Measurements from ENCODE around the gene KDELR1.
"Not testable (repeated sequence)": the region's sequence is repeated elsewhere in the genome, so short reads cannot be mapped to it uniquely, and the experiment has no call there.

The KDELR1 gene

DNA sequence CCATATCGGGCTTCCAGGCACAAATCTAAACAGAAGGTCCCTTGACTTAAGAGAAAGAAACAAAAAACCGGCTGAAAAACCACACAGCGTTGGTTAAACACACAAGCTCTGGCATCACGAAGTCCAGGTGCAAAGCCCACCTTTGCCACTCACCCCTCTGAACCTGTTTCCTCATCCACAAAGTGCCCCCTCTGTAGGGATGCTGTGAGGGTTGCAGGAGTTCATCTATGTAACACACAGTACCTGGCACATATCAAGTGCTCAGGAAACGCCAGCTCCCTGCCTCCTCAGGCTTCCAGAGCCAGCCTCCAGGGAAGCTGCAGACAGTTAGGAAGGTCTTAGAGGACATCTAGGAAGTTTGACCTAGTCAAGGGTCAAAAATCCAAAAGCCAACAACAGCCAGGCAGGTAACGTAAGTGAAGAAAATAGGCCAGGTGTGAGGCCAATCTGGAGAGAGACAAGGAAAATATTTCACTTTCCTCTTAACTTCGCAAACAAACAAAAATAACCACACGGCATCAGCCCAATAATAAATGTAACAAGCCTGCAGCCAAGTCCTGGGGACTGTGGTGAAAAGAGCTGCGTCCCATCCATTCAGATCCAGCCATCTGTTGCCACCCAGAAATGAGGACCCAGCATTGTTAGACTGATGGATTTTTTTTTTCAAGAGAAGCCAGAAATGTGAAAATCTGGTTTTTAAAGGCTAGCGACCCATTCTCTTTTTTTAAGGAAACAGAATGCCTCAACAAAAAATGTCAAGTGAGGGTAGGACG lies 10.0 kb downstream of the KDELR1 start:
- intact Hi-C loops (cut with DNase I): no loop called here

DNA sequence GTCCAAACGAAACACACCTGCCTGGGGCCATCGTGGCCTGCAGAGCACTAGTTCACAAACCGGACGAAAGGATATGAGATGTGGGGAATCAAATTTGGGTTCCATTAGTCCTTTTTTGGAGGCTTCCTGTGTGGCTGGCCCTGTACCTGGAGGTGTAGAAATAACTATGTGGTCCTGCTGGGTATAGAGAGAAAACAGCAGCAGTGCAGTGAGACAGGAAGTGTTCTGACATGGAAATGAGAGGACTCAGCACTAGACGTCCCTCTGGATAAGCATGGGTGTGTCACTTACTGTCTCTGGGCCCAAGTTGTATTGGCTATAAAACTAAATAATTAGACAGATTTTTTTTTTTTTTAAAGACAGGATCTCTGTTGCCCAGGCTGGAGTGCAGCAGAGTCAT lies 12.3 kb downstream of the KDELR1 start:
- no peak for DNase-seq
- intact Hi-C loops (cut with DNase I): no loop called here

More for the DNA sequence above, 10.0 kb downstream of the KDELR1 start:
- no peak for DNase-seq

DNA sequence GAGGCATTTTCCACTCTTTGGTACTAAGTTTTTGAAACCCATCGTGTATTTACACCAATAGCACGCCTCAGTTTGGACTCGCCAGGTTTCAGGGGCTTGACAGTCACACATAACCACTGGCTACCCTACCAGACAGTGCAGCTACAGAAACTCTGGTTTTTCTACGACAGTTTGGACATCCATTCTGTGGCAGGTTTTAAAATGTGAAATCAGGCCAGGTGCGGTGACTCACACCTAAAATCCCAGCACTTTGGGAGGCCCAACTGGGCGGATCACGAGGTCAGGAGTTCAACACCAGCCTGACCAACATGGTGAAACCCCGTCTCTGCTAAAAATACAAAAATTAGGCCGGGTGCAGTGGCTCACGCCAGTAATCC lies 13.2 kb downstream of the KDELR1 start:
- intact Hi-C loops (cut with DNase I): no loop called here
- DNase-seq: no peak

DNA sequence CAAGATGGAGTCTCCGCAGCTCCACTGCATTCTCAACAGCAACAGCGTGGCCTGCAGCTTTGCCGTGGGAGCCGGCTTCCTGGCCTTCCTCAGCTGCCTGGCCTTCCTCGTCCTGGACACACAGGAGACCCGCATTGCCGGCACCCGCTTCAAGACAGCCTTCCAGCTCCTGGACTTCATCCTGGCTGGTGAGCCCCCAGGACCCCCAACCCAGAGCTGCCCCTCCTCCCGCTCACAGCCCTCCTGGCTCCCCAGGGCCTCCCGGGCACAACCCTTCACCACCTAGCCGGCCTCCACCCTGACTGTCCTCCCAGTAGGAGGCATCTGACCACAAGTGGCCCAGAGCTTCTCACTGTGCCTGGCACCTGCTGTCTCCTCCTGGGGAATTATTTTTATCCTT lies 17.8 kb downstream of the KDELR1 start:
- intact Hi-C loops (cut with DNase I): no loop called here
- DNase-seq: no peak

DNA sequence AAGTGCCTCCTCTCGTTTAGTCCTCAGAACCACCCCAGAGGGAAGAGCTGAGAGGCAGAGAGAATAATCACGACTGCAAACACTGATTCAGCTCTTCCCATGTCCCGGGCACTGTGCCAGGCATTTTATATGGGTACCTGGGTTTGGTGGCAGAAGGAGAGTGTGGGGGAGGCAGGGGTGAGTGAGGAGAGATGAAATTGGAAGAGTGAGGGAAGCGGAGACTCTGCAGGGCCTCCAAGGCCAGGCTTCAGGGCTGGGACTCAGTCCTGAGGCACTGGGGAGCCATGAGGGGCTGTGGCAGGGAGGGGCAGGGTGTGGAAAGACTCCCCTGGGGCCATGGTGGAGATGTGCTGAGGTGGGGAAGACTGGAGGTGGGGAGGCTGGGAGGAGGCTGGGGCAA lies 18.4 kb downstream of the KDELR1 start:
- DNase-seq: peak; percentile 30 to 92 (median 72)
- intact Hi-C loops (cut with DNase I): no loop called here

DNA sequence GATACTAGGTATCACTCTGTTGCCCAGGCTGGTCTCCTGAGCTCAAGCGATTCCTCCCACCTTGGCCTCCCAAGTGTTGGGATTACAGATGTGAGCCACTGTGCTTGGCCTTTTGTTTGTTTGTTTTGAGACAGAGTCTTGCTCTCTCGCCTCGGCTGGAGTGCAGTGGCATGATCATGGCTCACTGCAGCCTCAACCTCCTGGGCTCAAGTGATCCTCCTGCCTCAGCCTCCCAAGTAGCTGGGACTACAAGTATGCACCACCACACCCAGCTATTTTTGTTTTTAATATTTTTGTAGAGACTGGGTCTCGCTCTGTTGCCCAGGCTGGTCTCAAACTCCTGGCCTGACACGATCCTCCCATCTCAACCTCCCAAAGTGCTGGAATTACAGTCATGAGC lies 19.6 kb downstream of the KDELR1 start:
- intact Hi-C loops (cut with DNase I): not testable (repeated sequence)

DNA sequence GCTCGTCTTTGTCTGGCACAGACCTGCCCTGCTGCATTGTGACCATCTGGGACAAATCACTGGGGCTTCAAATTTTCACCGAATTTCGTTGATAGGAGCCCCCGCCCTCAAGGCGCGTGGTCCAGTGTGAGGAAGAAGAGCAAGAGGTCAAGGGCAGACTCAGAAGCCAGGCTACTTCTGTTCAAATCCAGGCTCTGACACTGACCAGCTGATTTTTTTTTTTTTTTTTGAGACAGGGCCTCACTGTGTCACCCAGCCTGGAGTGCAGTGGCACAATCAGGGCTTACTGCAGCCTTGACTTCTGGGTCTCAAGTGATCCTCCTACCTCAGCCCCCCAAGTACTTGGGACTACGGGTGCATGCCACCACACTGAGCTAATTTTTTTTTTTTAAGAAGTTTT lies 20.0 kb downstream of the KDELR1 start:
- DNase-seq: no peak
- intact Hi-C loops (cut with DNase I): no loop called here

More for the DNA sequence above, 19.6 kb downstream of the KDELR1 start:
- DNase-seq: not testable (repeated sequence)

DNA sequence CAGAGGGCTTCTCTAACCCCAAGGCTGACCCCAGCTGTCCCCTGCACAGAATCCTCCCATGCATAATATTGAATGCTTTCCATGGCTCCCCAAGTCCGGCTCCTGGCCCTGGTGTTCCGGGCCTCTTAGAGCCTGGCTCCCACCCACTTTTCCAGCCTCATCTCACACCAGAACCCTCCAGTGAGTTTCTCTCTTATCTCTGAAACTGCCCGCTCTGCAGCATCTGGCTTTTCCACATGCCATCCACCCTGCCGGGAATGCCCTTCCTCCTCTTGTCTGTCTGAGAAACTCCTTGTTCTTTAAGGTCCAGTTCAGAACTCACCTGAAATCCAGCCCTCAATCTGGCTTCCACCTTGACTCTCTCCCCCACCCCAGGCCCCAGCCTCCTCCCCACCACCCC lies 20.4 kb downstream of the KDELR1 start:
- intact Hi-C loops (cut with DNase I): no loop called here
- DNase-seq: no peak

DNA sequence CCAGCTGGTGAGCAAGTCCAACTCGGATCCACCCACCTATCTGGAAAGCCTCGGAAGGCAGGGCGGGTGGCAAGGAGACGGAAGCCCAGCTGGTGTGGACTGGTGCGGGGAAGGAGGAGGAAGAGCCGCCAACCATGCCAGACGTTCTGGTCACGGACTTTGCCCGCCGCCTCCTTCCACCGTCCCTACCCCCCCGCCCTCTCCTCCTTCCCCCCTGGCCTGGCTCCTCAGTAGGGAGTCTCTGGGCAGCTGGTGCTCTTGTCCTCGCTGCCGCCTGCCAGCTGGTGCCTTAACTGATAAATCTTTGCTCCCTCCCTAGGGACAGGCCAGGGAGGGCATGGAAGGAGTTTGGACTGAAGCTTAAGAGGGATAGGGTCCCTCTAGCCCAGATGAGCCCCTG lies 22.4 kb downstream of the KDELR1 start:
- intact Hi-C loops (cut with DNase I): no loop called here
- no peak for DNase-seq

DNA sequence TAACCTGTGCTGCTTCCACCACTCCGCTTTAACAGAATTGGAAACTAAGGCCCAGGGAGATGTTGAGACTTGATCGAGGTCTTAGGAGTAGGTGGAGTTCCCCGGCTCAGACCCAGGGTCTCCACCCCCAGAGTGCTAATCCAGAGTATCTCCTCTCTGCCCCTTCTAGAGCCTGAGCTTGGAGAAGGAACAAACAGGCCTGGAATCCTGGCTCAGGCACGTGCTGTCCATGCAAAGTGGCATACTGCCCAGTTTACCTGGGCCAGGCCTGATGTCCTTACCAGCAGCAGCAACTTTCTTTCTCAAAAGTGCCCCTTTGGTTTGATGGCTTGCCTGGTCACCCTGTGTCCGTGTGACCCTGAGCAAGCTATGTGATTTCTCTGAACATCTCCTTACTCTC lies 23.5 kb downstream of the KDELR1 start:
- no peak for DNase-seq
- intact Hi-C loops (cut with DNase I): no loop called here

DNA sequence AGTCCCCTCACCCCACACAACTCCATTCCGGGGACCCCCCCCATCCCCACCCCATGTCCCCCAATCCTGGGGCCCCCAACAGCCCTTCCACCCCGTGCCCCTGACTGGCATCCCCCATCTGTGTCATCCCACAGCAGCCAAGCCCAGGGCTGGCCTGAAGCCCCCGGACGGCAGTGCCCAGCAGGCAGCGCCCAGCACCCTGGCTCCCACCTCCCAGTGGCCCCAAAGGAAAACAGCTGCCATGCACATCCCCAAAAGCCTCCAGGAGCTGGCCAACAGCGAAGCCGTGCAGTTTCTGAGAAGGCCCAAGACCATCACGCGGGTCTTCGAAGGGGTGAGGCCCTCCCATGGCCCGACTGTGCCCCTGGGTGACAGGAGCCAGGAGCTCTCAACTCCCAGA lies 25.7 kb downstream of the KDELR1 start:
- no peak for DNase-seq
- intact Hi-C loops (cut with DNase I): no loop called here

DNA sequence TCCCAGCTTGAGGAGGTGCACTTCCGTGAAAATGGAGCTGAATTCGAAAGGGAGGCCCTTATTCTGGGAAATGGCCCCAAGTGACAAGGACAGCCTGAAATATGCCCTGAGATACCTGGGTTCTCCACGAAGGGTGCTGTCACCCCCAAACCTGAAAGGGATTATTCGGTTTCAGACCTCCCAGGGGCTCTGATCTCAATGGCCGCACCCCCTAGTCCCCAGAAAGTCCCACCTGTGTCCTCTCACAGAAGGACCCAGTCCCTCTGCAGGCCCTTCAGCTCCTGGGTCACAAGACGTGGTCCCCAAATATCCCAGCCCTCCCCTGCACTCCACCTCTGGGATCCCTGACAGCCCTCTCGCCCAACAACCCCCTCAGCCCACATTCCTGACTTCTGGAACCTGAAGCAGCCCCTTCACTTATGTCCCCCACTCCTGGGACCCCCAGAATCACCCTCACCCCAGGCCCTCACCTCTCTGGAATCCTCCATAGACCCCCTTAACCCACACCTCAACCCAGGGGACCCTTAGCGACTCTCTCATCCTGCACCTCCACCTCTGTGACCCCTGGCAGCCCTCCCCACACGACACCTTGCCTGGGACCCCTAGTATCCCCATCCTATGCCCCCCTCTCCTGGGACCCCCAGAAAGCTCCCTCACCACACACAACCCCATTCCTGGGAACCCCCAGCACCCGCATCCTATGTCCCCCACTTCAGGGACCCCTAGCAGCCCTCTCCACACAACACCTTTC lies 26.6 kb downstream of the KDELR1 start:
- peak in 1 of 42 donors; percentile 10 for DNase-seq
- intact Hi-C loops (cut with DNase I): loop anchor here (5.0 kb wide), 1 partner anchor 37 kb away; the partner anchor contains the start of gene EMP3

DNA sequence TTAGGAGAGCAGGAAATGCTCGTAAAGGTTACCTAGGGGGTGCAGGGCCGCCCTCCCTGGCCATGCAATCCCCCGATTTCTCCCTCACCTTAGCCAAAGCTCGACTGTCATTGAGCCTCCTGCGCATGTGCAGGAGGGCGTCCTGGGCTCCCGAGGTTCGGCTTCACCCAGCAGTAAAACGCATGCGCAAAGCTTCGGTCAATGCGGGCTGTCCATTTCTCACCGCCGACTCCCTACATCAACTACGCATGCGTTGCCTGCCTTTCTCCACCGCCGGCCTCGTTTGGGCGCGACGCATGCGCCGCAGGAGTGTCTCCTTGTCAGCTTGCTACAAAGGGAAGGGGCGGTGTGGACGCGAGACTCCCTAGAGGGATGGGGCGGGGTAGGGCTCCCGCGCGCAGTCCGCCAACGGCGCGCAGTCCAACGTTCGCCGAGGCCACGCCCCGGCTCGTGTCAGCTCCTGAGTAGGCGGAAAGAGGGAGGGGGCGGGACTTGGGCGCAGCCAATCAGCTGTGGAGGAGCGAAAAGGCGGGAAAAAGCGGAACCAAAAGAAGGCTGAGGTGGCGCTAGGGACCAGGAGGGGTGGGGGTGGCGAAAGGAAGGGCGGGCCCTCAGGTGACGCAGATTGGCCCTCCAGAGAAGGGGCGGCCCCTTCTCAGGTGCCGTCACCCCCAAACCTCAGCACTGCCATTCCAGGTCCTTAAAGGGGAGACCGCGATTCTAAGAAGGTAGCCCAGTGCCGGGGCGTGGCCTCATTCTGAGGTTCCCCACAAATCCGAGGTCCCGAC lies 27.3 kb downstream of the KDELR1 start, which contains the start of the genes SYNGR4 and TMEM143:
Gene SYNGR4, plus strand, starts transcription at position 558 of the 788 bp plus-strand sequence. CDS start 1,476 bp downstream, outside the sequence.
Gene TMEM143, minus strand, starts transcription at position 131 of the 788 bp plus-strand sequence. Its CDS starts 20 bp downstream, at position 111.
- DNase-seq: peak; percentile 96 to 99 (median 99)
- intact Hi-C loops (cut with DNase I): loop anchor here (5.0 kb wide), 1 partner anchor 37 kb away; the partner anchor contains the start of gene EMP3

DNA sequence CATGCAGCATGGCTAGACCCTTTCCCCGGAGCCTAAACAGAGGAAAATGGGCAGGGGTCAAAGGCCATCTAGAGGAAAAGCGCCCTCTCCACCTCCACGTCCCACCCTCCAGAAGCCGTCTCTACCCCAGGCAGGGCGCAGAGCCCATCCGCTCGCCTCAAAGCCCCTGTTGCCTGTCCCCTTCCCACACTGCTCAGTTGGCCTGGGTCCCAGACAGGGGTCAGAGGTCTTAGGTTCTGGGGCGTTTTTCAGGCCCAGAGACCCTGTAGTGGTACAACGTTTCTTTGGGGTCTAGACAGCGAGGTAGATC lies 27.9 kb downstream of the KDELR1 start:
- intact Hi-C loops (cut with DNase I): loop anchor here (5.0 kb wide), 1 partner anchor 36 kb away; the partner anchor contains the start of gene EMP3
- peak in 7 of 42 donors; percentile 3 to 55 (median 26) for DNase-seq

DNA sequence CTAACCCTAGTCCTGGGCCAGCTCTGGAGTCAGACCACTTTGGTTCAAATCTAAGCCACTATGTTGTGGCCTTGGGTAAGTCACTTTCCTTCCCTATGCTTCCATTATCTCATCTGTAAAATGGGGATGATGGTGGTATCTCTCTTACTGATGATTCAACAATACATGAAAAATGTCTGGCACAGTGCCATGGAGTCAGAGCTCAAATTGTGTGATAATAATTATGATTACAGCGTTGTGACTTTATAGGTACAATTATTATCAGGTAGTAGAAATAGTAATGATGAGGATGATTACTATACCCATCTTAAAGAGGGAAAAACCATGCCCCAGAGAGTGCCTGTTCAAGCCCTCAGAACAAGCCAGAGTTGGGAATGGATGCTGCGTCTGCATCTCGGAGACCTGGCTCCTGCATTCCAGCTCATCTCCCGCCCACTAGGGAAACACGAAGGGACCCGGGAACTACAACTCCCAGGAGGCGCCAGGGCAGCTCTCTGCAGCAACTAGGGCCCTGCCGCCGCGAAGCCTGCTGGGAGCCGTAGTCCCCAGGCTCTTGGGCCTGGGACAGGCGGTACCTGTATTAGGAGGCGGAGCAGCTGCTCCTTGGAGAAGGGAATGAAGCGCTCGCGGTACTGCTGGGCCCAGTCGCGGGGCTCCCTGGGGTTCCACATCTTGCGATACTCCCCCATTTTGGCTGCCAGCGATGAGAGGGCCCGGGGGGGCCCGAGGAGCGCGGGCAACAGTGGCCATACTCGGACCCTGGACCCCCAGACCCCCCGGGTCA lies 28.4 kb downstream of the KDELR1 start:
- peak; percentile 95 to 100 (median 99) for DNase-seq
- intact Hi-C loops (cut with DNase I): loop anchor here (5.0 kb wide), 1 partner anchor 36 kb away; the partner anchor contains the start of gene EMP3

DNA sequence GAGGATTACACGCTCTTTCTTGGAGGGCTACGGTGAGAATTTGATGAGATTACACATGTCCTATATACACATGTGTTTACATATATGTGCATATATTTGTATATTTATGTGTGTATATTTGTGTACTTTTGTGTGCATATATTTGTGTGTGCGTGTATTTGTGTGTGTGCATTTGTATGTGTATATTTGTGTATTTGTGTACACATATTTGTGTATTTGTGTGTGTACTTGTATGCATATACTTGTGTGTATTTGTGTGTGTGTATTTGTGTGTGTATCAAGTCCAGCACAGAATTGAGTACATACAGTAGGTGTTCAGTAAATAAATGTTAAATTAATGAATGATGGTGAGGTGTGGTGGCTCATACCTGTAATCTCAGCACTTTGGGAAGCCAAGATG lies 29.4 kb downstream of the KDELR1 start:
- intact Hi-C loops (cut with DNase I): loop anchor here (5.0 kb wide), 1 partner anchor 35 kb away; the partner anchor contains the start of gene EMP3

DNA sequence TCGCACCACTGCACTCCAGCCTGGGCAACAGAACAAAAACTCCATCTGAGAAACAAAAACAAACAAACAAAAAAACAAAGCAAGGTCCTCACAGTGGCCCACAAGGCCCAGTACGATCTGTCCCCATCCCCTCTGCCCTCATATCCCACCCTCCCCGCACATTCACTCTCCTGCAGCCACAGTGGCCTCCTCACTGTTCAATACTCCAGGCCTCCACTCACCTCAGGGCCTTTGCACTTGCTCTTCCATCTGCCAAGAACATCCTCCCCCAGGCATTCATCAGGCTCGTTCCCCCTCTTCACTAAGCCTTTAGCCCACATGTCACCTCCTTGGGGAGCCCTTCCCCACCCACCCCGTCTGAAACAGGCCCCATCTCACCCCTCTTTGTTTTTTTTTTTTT lies 32.2 kb downstream of the KDELR1 start:
- intact Hi-C loops (cut with DNase I): no loop called here
- DNase-seq: no peak

More for the DNA sequence above, 29.4 kb downstream of the KDELR1 start:
- DNase-seq: no peak

DNA sequence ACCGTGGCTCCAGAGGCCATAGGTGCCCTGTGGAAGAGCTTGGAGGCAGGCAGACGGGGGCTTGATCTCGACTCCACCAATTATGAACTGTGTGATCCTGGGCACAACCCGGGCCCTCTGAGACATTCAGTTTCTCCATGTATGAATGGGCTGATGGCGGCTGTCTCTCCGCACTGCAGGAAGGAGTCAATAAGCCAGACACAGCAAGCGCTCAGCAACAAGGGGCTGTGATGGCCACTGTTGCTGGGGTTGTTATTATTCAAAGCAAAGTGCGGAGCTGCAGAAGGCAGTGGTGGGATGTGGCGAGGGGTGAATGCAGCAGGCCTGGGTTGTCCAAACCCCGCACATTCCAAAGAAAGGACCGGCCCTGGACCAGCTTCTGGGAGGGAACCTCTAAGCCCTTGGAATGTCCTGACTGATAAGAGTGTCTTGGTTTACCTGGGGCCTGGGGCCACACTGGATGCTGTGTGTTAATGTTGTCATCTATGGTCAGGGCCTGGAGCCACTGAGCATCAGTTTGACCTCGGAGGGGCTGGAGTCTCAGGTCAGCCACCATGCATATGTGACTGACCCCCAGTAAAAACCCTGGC lies 35.9 kb downstream of the KDELR1 start:
- intact Hi-C loops (cut with DNase I): no loop called here
- DNase-seq: no peak

Data from head of caudate nucleus (tissue), 42 donors.